Caki2 (cell line): ENCODE results near the gene STAT6. TPM values are rescaled to one million over a fixed set of nuclear protein-coding genes. Genes with fewer than 3 reads are reported as not detected.

Source experiments
- DNase-seq: peaks from one replicate; pipeline ENCODE4 v3.0.0-alpha.2; 2015; ENCODE audit warnings: low read depth
- in situ Hi-C: cut with HindIII; loops from 2 replicates; pipeline ENCODE4 v1.10.0; 2016; ENCODE audit warnings: low sequenced_read_pairs, low pct_unique_long_range_greater_than_20kb, mixed read lengths
- total RNA-seq: library from RNA; depleted of rRNA; stranded (reverse); fragments of >200 nt; shearing (Covaris generic); gene quantifications from 2 replicates; pipeline ENCODE4 v1.2.3, GENCODE V29; 2014; ENCODE audit warnings: low replicate concordance; rRNA removed

The STAT6 gene
- total RNA-seq, 1 experiment from 2014 or later, result 107 TPM

DNA sequence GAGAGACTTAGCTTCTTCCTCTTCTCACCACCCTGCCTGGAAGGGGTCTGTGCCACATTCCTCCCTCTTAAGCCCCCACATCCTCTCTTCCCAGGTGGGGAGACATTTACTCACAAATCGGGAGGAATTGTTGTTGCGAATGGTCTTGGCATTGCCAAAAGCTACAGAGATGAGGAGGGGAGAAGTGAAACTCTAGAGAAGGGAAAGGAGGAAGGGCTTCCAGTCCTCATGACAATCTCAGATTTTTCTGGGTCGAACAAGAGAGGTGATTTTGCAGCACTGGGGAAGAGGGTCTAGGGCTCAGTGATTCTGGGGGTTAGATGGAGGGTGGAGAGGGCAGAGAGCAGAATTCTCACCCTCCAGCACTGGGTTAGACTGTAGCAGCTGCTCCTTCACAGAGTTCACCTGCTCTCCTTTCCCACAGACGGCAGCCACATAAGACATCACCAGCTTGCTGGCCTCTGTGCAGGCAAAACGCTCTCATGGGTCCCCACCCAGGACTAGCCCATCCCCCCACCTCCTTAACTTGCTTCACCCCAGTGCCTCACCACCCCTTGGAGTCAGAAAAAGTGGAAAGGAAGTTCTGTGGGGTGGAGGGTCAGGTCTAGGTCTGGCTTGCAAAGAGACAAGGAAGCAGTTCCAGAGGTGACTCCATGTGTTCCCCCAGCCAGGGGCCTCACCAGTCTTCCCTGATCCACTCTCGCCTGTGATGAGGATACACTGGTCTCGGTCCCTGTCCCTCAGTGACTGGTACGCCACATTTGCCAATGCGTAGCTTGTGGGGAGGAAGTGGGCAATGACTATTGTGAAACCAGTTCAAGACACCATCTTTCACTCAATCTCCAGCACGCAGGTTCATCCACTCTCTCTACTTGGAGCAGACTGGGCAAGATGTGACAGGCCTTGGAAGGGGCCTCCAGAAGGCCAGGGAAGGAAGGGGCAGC is 63.9 kb downstream of the STAT6 start:
- in situ Hi-C loops, result no loop called here
- no peak for DNase-seq

DNA sequence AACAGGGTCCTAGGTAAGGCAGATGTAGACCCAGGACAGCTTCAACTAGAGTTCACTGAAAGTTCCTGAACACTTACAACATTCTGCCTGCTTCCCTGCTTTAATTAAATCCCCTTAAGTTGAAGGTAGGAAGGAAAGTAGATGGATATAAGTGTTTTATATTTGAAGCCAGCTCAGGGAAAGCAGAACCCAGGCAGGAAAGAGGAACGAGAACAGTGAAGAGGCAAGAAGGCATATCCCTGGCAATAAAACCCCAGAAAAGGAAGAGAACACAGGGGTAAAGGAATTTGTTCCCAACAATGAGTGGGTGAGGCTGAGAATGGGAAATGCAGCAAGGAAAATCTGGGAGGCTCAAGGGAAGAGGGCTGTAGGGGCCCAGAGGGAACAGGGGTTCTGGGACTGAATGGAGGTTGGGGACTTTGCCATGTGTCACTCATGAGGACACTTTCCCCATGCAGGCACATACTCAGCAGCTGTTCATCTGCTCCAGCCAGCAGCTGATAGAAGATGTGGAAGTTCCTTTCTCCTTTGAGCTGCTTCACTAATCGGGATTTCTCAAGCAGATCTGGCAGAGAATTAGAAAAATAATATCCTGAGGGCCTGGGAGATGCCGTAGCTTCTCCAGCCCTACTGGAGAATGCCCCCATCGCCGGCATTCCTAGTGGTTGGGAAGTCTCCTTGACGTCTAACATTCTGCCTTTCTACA is 64.9 kb downstream of the STAT6 start:
- no peak for DNase-seq
- in situ Hi-C loops, result no loop called here

Other genes starting within 250 kb of the STAT6 start
- not detected in 2 replicates for gene SDR9C7, start 177.0 kb downstream of the STAT6 start, total RNA-seq
- gene RDH16, start 153.8 kb downstream of the STAT6 start, total RNA-seq, result not detected in 2 replicates
- gene ZBTB39, start 104.8 kb downstream of the STAT6 start, total RNA-seq, result 2.2 and 3.1 TPM in 2 replicates
- not detected in 2 replicates for gene TAC3, start 94.8 kb downstream of the STAT6 start, total RNA-seq
- gene MYO1A, start 61.2 kb downstream of the STAT6 start, total RNA-seq, result not detected in 2 replicates
- gene NEMP1, start 32.6 kb downstream of the STAT6 start, total RNA-seq, result 23.1 and 23.8 TPM in 2 replicates
- gene NAB2, start 22.2 kb downstream of the STAT6 start, total RNA-seq, result 15.1 and 35.8 TPM in 2 replicates
- 23.5 and 28.4 TPM in 2 replicates for gene LRP1, start 17.1 kb upstream of the STAT6 start, total RNA-seq
- not detected in 2 replicates for gene LRP1-AS, start 36.3 kb upstream of the STAT6 start, total RNA-seq
- 0.54 TPM in 1 of 2 replicates, not detected in the other for gene NXPH4, start 105.4 kb upstream of the STAT6 start, total RNA-seq
- gene SHMT2, start 118.3 kb upstream of the STAT6 start, total RNA-seq, result 246 and 291 TPM in 2 replicates
- 0.95 TPM in 1 of 2 replicates, not detected in the other for gene STAC3, start 139.8 kb upstream of the STAT6 start, total RNA-seq